ENCODE results near the gene DAZAP1.

DNA sequence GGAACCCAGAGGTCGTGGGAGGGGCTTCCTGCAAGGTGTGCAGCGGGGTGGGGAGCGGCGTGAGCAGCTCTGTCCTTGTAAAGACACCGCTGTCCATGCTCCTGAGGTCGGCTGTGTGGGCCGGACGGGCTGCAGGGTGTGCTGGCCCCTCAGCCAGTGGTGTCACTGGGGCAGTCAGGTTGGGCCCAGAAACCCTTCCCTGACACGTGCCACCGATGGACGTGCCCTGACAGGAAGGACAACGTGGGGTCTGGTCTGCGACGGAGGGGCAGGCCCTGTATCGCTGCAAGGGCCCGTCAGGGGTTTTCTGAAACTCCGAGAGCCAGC lies 26.6 kb downstream of the DAZAP1 start:
- TF ChIP-seq, protein P1, sequence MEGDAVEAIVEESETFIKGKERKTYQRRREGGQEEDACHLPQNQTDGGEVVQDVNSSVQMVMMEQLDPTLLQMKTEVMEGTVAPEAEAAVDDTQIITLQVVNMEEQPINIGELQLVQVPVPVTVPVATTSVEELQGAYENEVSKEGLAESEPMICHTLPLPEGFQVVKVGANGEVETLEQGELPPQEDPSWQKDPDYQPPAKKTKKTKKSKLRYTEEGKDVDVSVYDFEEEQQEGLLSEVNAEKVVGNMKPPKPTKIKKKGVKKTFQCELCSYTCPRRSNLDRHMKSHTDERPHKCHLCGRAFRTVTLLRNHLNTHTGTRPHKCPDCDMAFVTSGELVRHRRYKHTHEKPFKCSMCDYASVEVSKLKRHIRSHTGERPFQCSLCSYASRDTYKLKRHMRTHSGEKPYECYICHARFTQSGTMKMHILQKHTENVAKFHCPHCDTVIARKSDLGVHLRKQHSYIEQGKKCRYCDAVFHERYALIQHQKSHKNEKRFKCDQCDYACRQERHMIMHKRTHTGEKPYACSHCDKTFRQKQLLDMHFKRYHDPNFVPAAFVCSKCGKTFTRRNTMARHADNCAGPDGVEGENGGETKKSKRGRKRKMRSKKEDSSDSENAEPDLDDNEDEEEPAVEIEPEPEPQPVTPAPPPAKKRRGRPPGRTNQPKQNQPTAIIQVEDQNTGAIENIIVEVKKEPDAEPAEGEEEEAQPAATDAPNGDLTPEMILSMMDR (IDR thresholded peaks at IDR 0.05): no peak
- TF ChIP-seq POLR2A (IDR thresholded peaks at IDR 0.05): no peak
